ENCODE data around the gene PLK4.
A peak's percentile ranks its signal among the peaks of the same experiment; 100 is the strongest.
"Not testable (repeated sequence)": the region's sequence is repeated elsewhere in the genome, so short reads cannot be mapped to it uniquely, and the experiment has no call there.

PLK4 gene

DNA sequence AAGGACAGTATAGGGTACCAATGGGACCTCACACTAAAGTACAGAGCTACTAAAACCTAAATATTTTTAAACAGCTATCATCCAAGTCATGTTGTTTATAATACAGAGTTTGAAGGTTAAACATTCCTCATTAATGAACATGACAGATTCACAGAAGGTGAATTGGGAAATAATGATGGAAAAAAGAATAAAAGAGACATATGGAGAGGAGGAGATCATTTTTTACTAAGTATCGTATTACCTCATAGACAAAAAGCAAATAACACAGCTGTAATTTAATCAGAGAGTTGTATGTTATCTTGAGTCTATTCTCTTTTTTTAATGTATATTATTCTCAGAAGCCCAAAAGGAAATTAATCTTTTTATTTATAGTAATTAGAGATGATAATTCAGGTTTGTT, 7.9 kb downstream of the PLK4 start:
- Mint-ChIP-seq H3K4me3 (no peak overlapping the region), H3K4me1 (peaks cover 3% of the 10 kb centered on the region), H3K36me3 (ENCODE audit: low read depth) (peaks cover 39% of the 10 kb centered on the region)

DNA sequence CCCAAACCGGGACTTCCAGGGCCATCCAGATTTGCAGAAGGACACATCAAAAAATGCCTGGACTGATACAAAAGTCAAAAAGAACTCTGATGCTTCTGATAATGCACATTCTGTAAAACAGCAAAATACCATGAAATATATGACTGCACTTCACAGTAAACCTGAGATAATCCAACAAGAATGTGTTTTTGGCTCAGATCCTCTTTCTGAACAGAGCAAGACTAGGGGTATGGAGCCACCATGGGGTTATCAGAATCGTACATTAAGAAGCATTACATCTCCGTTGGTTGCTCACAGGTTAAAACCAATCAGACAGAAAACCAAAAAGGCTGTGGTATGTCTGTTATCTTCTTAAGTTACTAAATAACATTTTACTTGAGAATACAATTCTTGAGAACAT, 9.2 kb downstream of the PLK4 start:
- TF ChIP-seq, protein P1, sequence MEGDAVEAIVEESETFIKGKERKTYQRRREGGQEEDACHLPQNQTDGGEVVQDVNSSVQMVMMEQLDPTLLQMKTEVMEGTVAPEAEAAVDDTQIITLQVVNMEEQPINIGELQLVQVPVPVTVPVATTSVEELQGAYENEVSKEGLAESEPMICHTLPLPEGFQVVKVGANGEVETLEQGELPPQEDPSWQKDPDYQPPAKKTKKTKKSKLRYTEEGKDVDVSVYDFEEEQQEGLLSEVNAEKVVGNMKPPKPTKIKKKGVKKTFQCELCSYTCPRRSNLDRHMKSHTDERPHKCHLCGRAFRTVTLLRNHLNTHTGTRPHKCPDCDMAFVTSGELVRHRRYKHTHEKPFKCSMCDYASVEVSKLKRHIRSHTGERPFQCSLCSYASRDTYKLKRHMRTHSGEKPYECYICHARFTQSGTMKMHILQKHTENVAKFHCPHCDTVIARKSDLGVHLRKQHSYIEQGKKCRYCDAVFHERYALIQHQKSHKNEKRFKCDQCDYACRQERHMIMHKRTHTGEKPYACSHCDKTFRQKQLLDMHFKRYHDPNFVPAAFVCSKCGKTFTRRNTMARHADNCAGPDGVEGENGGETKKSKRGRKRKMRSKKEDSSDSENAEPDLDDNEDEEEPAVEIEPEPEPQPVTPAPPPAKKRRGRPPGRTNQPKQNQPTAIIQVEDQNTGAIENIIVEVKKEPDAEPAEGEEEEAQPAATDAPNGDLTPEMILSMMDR (IDR thresholded peaks at IDR 0.05; ENCODE audit: unreplicated experiment in 3 of 3) = no peak
- H3K27me3 Mint-ChIP-seq (ENCODE audit: low read depth) = no peaks in the 10 kb centered on the region
- H3K36me3 Mint-ChIP-seq (ENCODE audit: low read depth) = peaks cover 42% of the 10 kb centered on the region
- H3K9me3 Mint-ChIP-seq = no peaks in the 10 kb centered on the region
- no peak overlapping the region for H3K4me3 Mint-ChIP-seq
- peaks cover 3% of the 10 kb centered on the region for H3K4me1 Mint-ChIP-seq
- H3K27ac Mint-ChIP-seq = no peak overlapping the region

More for the DNA sequence above, 7.9 kb downstream of the PLK4 start:
- H3K9me3 Mint-ChIP-seq = no peaks in the 10 kb centered on the region
- TF ChIP-seq, protein P1 (IDR thresholded peaks at IDR 0.05; ENCODE audit: unreplicated experiment in 3 of 3) = no peak
- no peaks in the 10 kb centered on the region for H3K27me3 Mint-ChIP-seq (ENCODE audit: low read depth)
- no peak overlapping the region for H3K27ac Mint-ChIP-seq

DNA sequence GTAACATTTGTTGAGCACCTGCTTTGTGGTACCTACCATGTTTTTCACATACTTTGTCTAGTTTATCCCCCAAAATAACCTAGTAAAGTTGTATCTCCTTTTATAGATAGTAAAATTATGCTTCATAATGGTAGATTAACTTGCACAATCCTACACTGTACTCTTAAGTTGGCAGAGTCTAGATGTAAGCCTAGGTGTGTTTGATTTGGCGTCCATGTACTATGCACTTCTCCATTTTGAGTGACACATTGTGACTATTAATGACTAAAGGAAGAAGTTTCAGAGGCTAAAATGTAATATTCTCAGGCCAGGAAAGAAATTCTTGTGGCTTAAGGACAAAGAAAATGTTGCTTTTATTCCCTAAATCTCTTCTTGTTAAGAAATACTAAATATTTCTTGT, 15.4 kb downstream of the PLK4 start:
- Mint-ChIP-seq H3K4me1 (no peaks in the 10 kb centered on the region), H3K27me3 (ENCODE audit: low read depth) (no peaks in the 10 kb centered on the region), H3K27ac (peak overlapping the region in 1 of 3 experiments; percentile 14), H3K9me3 (no peaks in the 10 kb centered on the region), H3K4me3 (no peak overlapping the region), H3K36me3 (ENCODE audit: low read depth) (peaks cover 34% of the 10 kb centered on the region)
- TF ChIP-seq, protein P1 (IDR thresholded peaks at IDR 0.05; ENCODE audit: unreplicated experiment in 3 of 3) = no peak

- Mint-ChIP-seq H3K9me3 (peaks cover 5% of the 10 kb centered on the region), H3K4me1 (no peaks in the 10 kb centered on the region), H3K27me3 (ENCODE audit: low read depth) (no peaks in the 10 kb centered on the region), H3K27ac (peak overlapping the region in 1 of 3 experiments; percentile 14), H3K36me3 (ENCODE audit: low read depth) (peaks cover 39% of the 10 kb centered on the region), H3K4me3 (no peak overlapping the region)
- TF ChIP-seq, protein P1 (IDR thresholded peaks at IDR 0.05; ENCODE audit: unreplicated experiment in 3 of 3) = no peak
Observed at GRCh38 chr4:127896528-127896927, 15.8 kb downstream of the PLK4 start.

GRCh38 chr4:127899682-127900081, 19.0 kb downstream of the PLK4 start:
- H3K27ac Mint-ChIP-seq; H3K4me3 Mint-ChIP-seq; H3K27me3 Mint-ChIP-seq (ENCODE audit: low read depth); H3K4me1 Mint-ChIP-seq: not testable (repeated sequence)
- Mint-ChIP-seq H3K9me3 (peaks cover 23% of the 10 kb centered on the region), H3K36me3 (ENCODE audit: low read depth) (peaks cover 30% of the 10 kb centered on the region)

GRCh38 chr4:127905029-127905428, 24.3 kb downstream of the PLK4 start:
- Mint-ChIP-seq H3K4me1 (no peaks in the 10 kb centered on the region), H3K27ac (no peak overlapping the region), H3K36me3 (ENCODE audit: low read depth) (peaks cover 11% of the 10 kb centered on the region), H3K4me3 (no peak overlapping the region), H3K27me3 (ENCODE audit: low read depth) (no peaks in the 10 kb centered on the region), H3K9me3 (peaks cover 23% of the 10 kb centered on the region)
- TF ChIP-seq, protein P1 (IDR thresholded peaks at IDR 0.05; ENCODE audit: unreplicated experiment in 3 of 3) = no peak

All from nephron (organoid).